Ovary (tissue), 9 donors: ENCODE results near the gene NME7. TPM values are rescaled to one million over a fixed set of nuclear protein-coding genes. Genes with fewer than 3 reads are reported as not detected.

Experiments
- DNase-seq, 5 donors: peaks; one replicate each; pipeline ENCODE4 v3.0.0-alpha.2; 2019 to 2020
- H3K27ac ChIP-seq, 2 donors: fragments of 200-600 bp; one replicate each; pipeline versions ENCODE4 v1.5.1 to v1.8.0; 2019 to 2022
- H3K27me3 ChIP-seq: fragments of 200-600 bp; one replicate; pipeline ENCODE4 v1.8.0; 2022
- H3K36me3 ChIP-seq: fragments of 200-600 bp; sonication (generic); one replicate; pipeline ENCODE4 v1.5.1; 2019
- H3K4me1 ChIP-seq: one replicate; pipeline ENCODE4 v1.8.1; 2013; ENCODE audit warnings: mild to moderate bottlenecking, moderate library complexity; ENCODE audit not compliant: insufficient read depth
- H3K4me3 ChIP-seq: fragments of 200-600 bp; sonication (generic); one replicate; pipeline ENCODE4 v1.5.1; 2017
- H3K9me3 ChIP-seq, 2 donors: fragments of 200-600 bp in 1 of 2; sonication (generic) in 1 of 2; one replicate each; pipeline versions ENCODE4 v1.5.1 to v1.8.1; 2013 to 2019; ENCODE audit warnings: mild to moderate bottlenecking in 1 of 2, moderate library complexity in 1 of 2
- CTCF ChIP-seq, 3 donors: fragments of 450-650 bp in 2 of 3; fragments of 200-600 bp in 1 of 3; IDR thresholded peaks; one replicate each; pipeline versions ENCODE4 v1.5.1 to v1.8.0; 2016 to 2022; ENCODE audit warnings: antibody characterized with exemption in 3 of 3, mild to moderate bottlenecking in 1 of 3
- EP300 ChIP-seq: sonication (generic); formaldehyde crosslinking; IDR thresholded peaks from one replicate; pipeline ENCODE4 v1.6.1; 2017; ENCODE audit warnings: antibody characterized with exemption
- POLR2A ChIP-seq: fragments of 450-650 bp; IDR thresholded peaks from one replicate; pipeline ENCODE4 v1.6.1; 2017; ENCODE audit warnings: antibody characterized with exemption, mild to moderate bottlenecking, moderate library complexity
- WGBS, 3 donors: extraction: QIAGEN DNeasy Blood & Tissue Kit in 1 of 3; methylation state at CpG; one replicate each; pipeline versions ENCODE4 v1.1.5 to v1.1.7; 2013 to 2017; 5-methylcytosine and 5-hydroxymethylcytosine counted together
- intact Hi-C, 4 donors: fragments of 100-400 bp; cut with DNase I; formaldehyde crosslinking; loops; one replicate each; pipeline versions ENCODE4 v1.11.0 to v1.15.1; 2022 to 2023
- polyA plus RNA-seq, 2 donors: library from polyadenylated mRNA; stranded (reverse); fragments of 200-250 nt in 1 of 2; fragments of 350-450 nt in 1 of 2; fragmentation: Illumina TruSeq in 1 of 2; extraction: RNeasy Lipid Tissue Mini Kit (QIAGEN cat#74804) in 1 of 2; gene quantifications; one replicate each; pipeline ENCODE4 v1.2.3, GENCODE V29; 2013 to 2014
- total RNA-seq, 7 donors: library from RNA; depleted of rRNA in 2 of 7; stranded (reverse); fragments of >200 nt in 2 of 7; fragmentation: NEBNext Ultra II Directional in 3 of 7; extraction: Animal tissue kit (Norgen Biotek cat#: 25700) in 3 of 7; gene quantifications; one replicate each; pipeline versions ENCODE4 v1.1.0 to v1.2.4, GENCODE V29; 2016 to 2023
- donor health status: DM: no; HTN: no; CAD: no; lungs with moderate emphysema.
- donor health status: DM: no; HTN: no; CAD: no.
- donor health status: Bipolar disorder and iron deficiency.
- donor health status: DM: yes; HTN: yes; CAD: no.
- donor health status: DM: no; HTN: no; CAD: no.
- donor health status: DM: yes; HTN: yes; CAD: no.

NME7 gene
- total and polyA plus RNA-seq, 9 donors, result 14.2 to 30.0 (median 18.4) TPM

- 89 to 93% (median 91%) methylated on average over 1 of the region's 1 CpG for WGBS, 3 donors
- no peaks in the 10 kb centered on the region for H3K36me3 ChIP-seq
- intact Hi-C loops, result no loop called here
Observed at GRCh38 chr1:169392406-169392805, 24.8 kb upstream of the NME7 start.

GRCh38 chr1:169390303-169390702, 22.7 kb upstream of the NME7 start:
- H3K27ac ChIP-seq, result no peak overlapping the region
- H3K4me1 ChIP-seq, result no peaks in the 10 kb centered on the region
- intact Hi-C loops, result no loop called here
- no peaks in the 10 kb centered on the region for H3K27me3 ChIP-seq
- DNase-seq, result no peak
- TF ChIP-seq EP300 (no peak), POLR2A (no peak), CTCF (IDR thresholded peaks at IDR 0.05) (no peak)
- H3K4me3 ChIP-seq, result no peak overlapping the region
- no peaks in the 10 kb centered on the region for H3K36me3 ChIP-seq
- peaks cover 0 to 3% of the 10 kb centered on the region in 2 donors for H3K9me3 ChIP-seq

More at GRCh38 chr1:169392406-169392805, 24.8 kb upstream of the NME7 start:
- H3K9me3 ChIP-seq, result peaks cover 0 to 3% of the 10 kb centered on the region in 2 donors
- TF ChIP-seq CTCF (IDR thresholded peaks at IDR 0.05), result no peak
- no peak for TF ChIP-seq EP300
- TF ChIP-seq POLR2A, result no peak
- H3K27me3 ChIP-seq, result no peaks in the 10 kb centered on the region
- no peak for DNase-seq
- H3K4me3 ChIP-seq, result no peak overlapping the region
- H3K4me1 ChIP-seq, result no peaks in the 10 kb centered on the region
- H3K27ac ChIP-seq, result no peak overlapping the region

- Histone ChIP-seq H3K4me1 (no peaks in the 10 kb centered on the region), H3K27ac (no peak overlapping the region), H3K4me3 (no peak overlapping the region), H3K36me3 (no peaks in the 10 kb centered on the region), H3K9me3 (peaks cover 0 to 3% of the 10 kb centered on the region in 2 donors), H3K27me3 (no peaks in the 10 kb centered on the region)
- DNase-seq, result no peak
- no peak for TF ChIP-seq CTCF (IDR thresholded peaks at IDR 0.05)
- TF ChIP-seq POLR2A, result no peak
- TF ChIP-seq EP300, result no peak
- intact Hi-C loops, result no loop called here
Observed at GRCh38 chr1:169387399-169387798, 19.8 kb upstream of the NME7 start.

GRCh38 chr1:169383449-169383848, 15.9 kb upstream of the NME7 start:
- Histone ChIP-seq H3K36me3 (no peaks in the 10 kb centered on the region), H3K27me3 (no peaks in the 10 kb centered on the region), H3K9me3 (no peaks in the 10 kb centered on the region), H3K4me3 (no peak overlapping the region), H3K4me1 (no peaks in the 10 kb centered on the region), H3K27ac (no peak overlapping the region)
- intact Hi-C loops, result no loop called here
- 75 to 81% (median 79%) methylated on average over 4 of the region's 4 CpGs for WGBS, 3 donors
- no peak for DNase-seq
- TF ChIP-seq EP300, result no peak
- no peak for TF ChIP-seq CTCF (IDR thresholded peaks at IDR 0.05)
- no peak for TF ChIP-seq POLR2A

- H3K9me3 ChIP-seq, result no peaks in the 10 kb centered on the region
- DNase-seq, result no peak
- no peak overlapping the region for H3K4me3 ChIP-seq
- no peak overlapping the region for H3K27ac ChIP-seq
- no peaks in the 10 kb centered on the region for H3K27me3 ChIP-seq
- no peaks in the 10 kb centered on the region for H3K4me1 ChIP-seq
- no peak for TF ChIP-seq EP300
- no peak for TF ChIP-seq CTCF (IDR thresholded peaks at IDR 0.05)
- TF ChIP-seq POLR2A, result no peak
- no peaks in the 10 kb centered on the region for H3K36me3 ChIP-seq
- intact Hi-C loops, result no loop called here
Observed at GRCh38 chr1:169381162-169381561, 13.6 kb upstream of the NME7 start.
